WTC11 (cell line): Measurements from ENCODE around the gene PEAK1. TPM values are rescaled to one million over a fixed set of nuclear protein-coding genes. Genes with fewer than 3 reads are reported as not detected.
A peak's percentile ranks its signal among the peaks of the same experiment; 100 is the strongest.
"Not testable (repeated sequence)": the region's sequence is repeated elsewhere in the genome, so short reads cannot be mapped to it uniquely, and the experiment has no call there.

Experiments
- ATAC-seq: fragments of 200-7000 bp; cut with Tn5 transposase; 2 replicates; pipeline ENCODE4 v1.10.0; 2021; ENCODE audit warnings: mild to moderate bottlenecking, moderate library complexity
- CTCF ChIA-PET: fragments of 300-600 bp; sonication (Branson Sonifier 250); formaldehyde crosslinking; loops from one replicate; lab custom pipeline; 2021; ENCODE audit warnings: antibody characterized with exemption; lab: Charles Lee
- POLR2A ChIA-PET: fragments of 350-600 bp; sonication (Branson Sonifier 250); formaldehyde crosslinking; loops from one replicate; lab custom pipeline; 2021; ENCODE audit warnings: antibody characterized with exemption; lab: Charles Lee
- DNase-seq: peaks from one replicate; pipeline ENCODE4 v3.0.0; 2021; ENCODE audit warnings: low spot score
- H3K27ac Mint-ChIP-seq: 2 replicates; pipeline ENCODE4 v1.8.0; 2021; ENCODE audit warnings: mixed read lengths
- H3K27me3 Mint-ChIP-seq: 2 replicates; pipeline ENCODE4 v1.8.0; 2021; ENCODE audit warnings: low read depth, mild to moderate bottlenecking, moderate library complexity, mixed read lengths
- H3K36me3 Mint-ChIP-seq: 2 replicates; pipeline ENCODE4 v1.8.0; 2021; ENCODE audit warnings: mixed read lengths
- H3K4me1 Mint-ChIP-seq: 2 replicates; pipeline ENCODE4 v1.8.0; 2022; ENCODE audit warnings: mixed read lengths
- H3K4me3 Mint-ChIP-seq: 2 replicates; pipeline ENCODE4 v1.8.0; 2021; ENCODE audit warnings: mild to moderate bottlenecking, moderate library complexity, mixed read lengths
- H3K9me3 Mint-ChIP-seq: 2 replicates; pipeline ENCODE4 v1.8.0; 2021; ENCODE audit warnings: mixed read lengths
- ATF1 ChIP-seq: sonication (generic); formaldehyde crosslinking; IDR thresholded peaks from 2 replicates; pipeline ENCODE4 v1.8.1; 2023; ENCODE audit warnings: mild to moderate bottlenecking, moderate library complexity, missing genetic modification reagents
- ATF3 ChIP-seq: sonication (generic); formaldehyde crosslinking; conservative IDR thresholded peaks from 2 replicates; pipeline ENCODE4 v1.8.1; 2022; ENCODE audit warnings: mild to moderate bottlenecking, missing genetic modification reagents
- ATF6 ChIP-seq: sonication (generic); formaldehyde crosslinking; IDR thresholded peaks from 2 replicates; pipeline ENCODE4 v1.8.1; 2023; ENCODE audit warnings: mild to moderate bottlenecking, missing genetic modification reagents
- CTCF ChIP-seq: fragments of 200-600 bp; IDR thresholded peaks from 2 replicates; pipeline ENCODE4 v1.8.0; 2022; ENCODE audit warnings: antibody characterized with exemption
- GRHL2 ChIP-seq: fragments of 250-450 bp; sonication (Bioruptor Pico); IDR thresholded peaks from 2 replicates; pipeline ENCODE4 v1.8.0; 2022; ENCODE audit warnings: mild to moderate bottlenecking, moderate library complexity; ENCODE audit not compliant: insufficient replicate concordance, severe bottlenecking
- IRF2 ChIP-seq: sonication (generic); formaldehyde crosslinking; IDR thresholded peaks from 2 replicates; pipeline ENCODE4 v1.8.0; 2022; ENCODE audit warnings: low read depth, missing genetic modification reagents, borderline replicate concordance
- JUN ChIP-seq: sonication (generic); formaldehyde crosslinking; IDR thresholded peaks from 2 replicates; pipeline ENCODE4 v1.8.0; 2023; ENCODE audit warnings: mild to moderate bottlenecking, missing genetic modification reagents
- MYBL2 ChIP-seq: sonication (generic); formaldehyde crosslinking; IDR thresholded peaks from 2 replicates; pipeline ENCODE4 v1.8.1; 2023; ENCODE audit warnings: mild to moderate bottlenecking, moderate library complexity, missing genetic modification reagents
- OVOL2 ChIP-seq: fragments of 250-450 bp; sonication (Bioruptor Pico); IDR thresholded peaks from 2 replicates; pipeline ENCODE4 v1.9.0; 2021; ENCODE audit warnings: mild to moderate bottlenecking, borderline replicate concordance
- PREB ChIP-seq: sonication (generic); formaldehyde crosslinking; IDR thresholded peaks from 2 replicates; pipeline ENCODE4 v1.8.1; 2022; ENCODE audit warnings: mild to moderate bottlenecking, missing genetic modification reagents, moderate library complexity, borderline replicate concordance
- RORB ChIP-seq: fragments of 250-450 bp; sonication (Bioruptor Pico); IDR thresholded peaks from 2 replicates; pipeline ENCODE4 v1.9.0; 2021; ENCODE audit warnings: mild to moderate bottlenecking
- USF1 ChIP-seq: sonication (generic); formaldehyde crosslinking; IDR thresholded peaks from 2 replicates; pipeline ENCODE4 v1.8.0; 2022; ENCODE audit warnings: mild to moderate bottlenecking, missing genetic modification reagents
- ZMAT4 ChIP-seq: fragments of 250-450 bp; sonication (Bioruptor Pico); IDR thresholded peaks from 2 replicates; pipeline ENCODE4 v1.9.0; 2021; ENCODE audit warnings: mild to moderate bottlenecking
- ZNF396 ChIP-seq: fragments of 250-450 bp; sonication (Bioruptor Pico); IDR thresholded peaks from 2 replicates; pipeline ENCODE4 v1.8.0; 2021; ENCODE audit warnings: mild to moderate bottlenecking, moderate library complexity, borderline replicate concordance
- total RNA-seq: library from RNA; stranded (reverse); gene quantifications from 3 replicates; pipeline ENCODE4 v1.2.3, GENCODE V29; 2021

Gene PEAK1
- total RNA-seq, 1 experiment from 2014 or later: 49.0 TPM

- no peak for TF ChIP-seq ZMAT4
Observed at GRCh38 chr15:77160562-77161478, 259.1 kb downstream of the PEAK1 start (continued).

- H3K27me3 Mint-ChIP-seq, H3K27ac Mint-ChIP-seq, ATAC-seq, POLR2A ChIA-PET, H3K4me3 Mint-ChIP-seq, CTCF ChIA-PET: not testable (repeated sequence)
- peak; percentile 57 for DNase-seq
- peaks cover 44% of the 10 kb centered on the region for H3K36me3 Mint-ChIP-seq
- H3K9me3 Mint-ChIP-seq: peaks cover 35% of the 10 kb centered on the region
- peaks cover 15% of the 10 kb centered on the region for H3K4me1 Mint-ChIP-seq
Observed at GRCh38 chr15:77156000-77156399, 263.9 kb downstream of the PEAK1 start.

- Mint-ChIP-seq H3K4me1 (peaks cover 5% of the 10 kb centered on the region; the same call in 1 of the 2 replicates), H3K9me3 (peaks cover 6% of the 10 kb centered on the region; the same call in 1 of the 2 replicates)
- TF ChIP-seq ATF3: no peak
- TF ChIP-seq ATF6 (CRISPR knock-in tag): no peak
- no peak for TF ChIP-seq CTCF
- TF ChIP-seq USF1 (CRISPR knock-in tag): no peak
- TF ChIP-seq PREB: no peak
- TF ChIP-seq JUN: no peak
- TF ChIP-seq GRHL2 (CRISPR knock-in tag): no peak
- no peak for TF ChIP-seq RORB (CRISPR knock-in tag)
- TF ChIP-seq, all 79 proteins: peak for 0
- ChIA-PET CTCF (no interaction called here), POLR2A (no interaction called here)
- H3K27me3 Mint-ChIP-seq: no peaks in the 10 kb centered on the region
- no peak for DNase-seq
- no peak overlapping the region for H3K4me3 Mint-ChIP-seq
- H3K27ac Mint-ChIP-seq: no peak overlapping the region
- peaks cover 10% of the 10 kb centered on the region for H3K36me3 Mint-ChIP-seq
- ATAC-seq: no peak
Observed at GRCh38 chr15:77148191-77148590, 271.7 kb downstream of the PEAK1 start.

GRCh38 chr15:77145370-77145769 is 274.5 kb downstream of the PEAK1 start:
- TF ChIP-seq IRF2 (CRISPR knock-in tag) (no peak), PREB (no peak), MYBL2 (no peak), ZNF396 (CRISPR knock-in tag) (no peak), OVOL2 (CRISPR knock-in tag) (no peak), ATF1 (CRISPR knock-in tag) (no peak)
- TF ChIP-seq, all 79 proteins: peak for 0
- ATAC-seq: no peak
- no peak for DNase-seq
- peaks cover 5% of the 10 kb centered on the region; the same call in 1 of the 2 replicates for H3K4me1 Mint-ChIP-seq
- H3K27ac Mint-ChIP-seq: peak overlapping the region; percentile 28; the same call in 1 of the 2 replicates
- no peaks in the 10 kb centered on the region for H3K27me3 Mint-ChIP-seq
- H3K36me3 Mint-ChIP-seq: peaks cover 31% of the 10 kb centered on the region
- H3K4me3 Mint-ChIP-seq: no peak overlapping the region
- POLR2A ChIA-PET: interaction anchor here (0.7 kb wide), 1 partner anchor 435 kb away, joined by 3 read pairs; no protein-coding TSS in a partner anchor
- CTCF ChIA-PET: interaction anchor here (1.2 kb wide), 1 partner anchor 398 kb away, joined by 5 read pairs; no protein-coding TSS in a partner anchor
- H3K9me3 Mint-ChIP-seq: peaks cover 23% of the 10 kb centered on the region
